WERI-Rb-1 (cell line): ENCODE measurements around the gene TRMT11.
A peak's percentile ranks its signal among the peaks of the same experiment; 100 is the strongest.

ENCODE experiments used
- DNase-seq: peaks from one replicate; pipeline ENCODE4 v3.0.0-alpha.2; 2020
- H3K27ac ChIP-seq: fragments of 250-450 bp; sonication (Bioruptor Pico); 2 replicates; pipeline ENCODE4 v1.5.1; 2020; ENCODE audit warnings: mild to moderate bottlenecking, moderate library complexity
- H3K27me3 ChIP-seq: fragments of 250-450 bp; sonication (Bioruptor Pico); 2 replicates; pipeline ENCODE4 v1.5.1; 2021; ENCODE audit warnings: mild to moderate bottlenecking, low read depth, moderate library complexity; ENCODE audit not compliant: insufficient read depth, severe bottlenecking
- H3K36me3 ChIP-seq: fragments of 250-450 bp; sonication (Bioruptor Pico); 2 replicates; pipeline ENCODE4 v1.5.1; 2020; ENCODE audit warnings: mild to moderate bottlenecking, moderate library complexity
- H3K4me3 ChIP-seq: 2 replicates; pipeline ENCODE4 v1.5.1; 2011; ENCODE audit warnings: low read depth, mild to moderate bottlenecking, control low read depth, low read length
- H3K9me3 ChIP-seq: fragments of 250-450 bp; sonication (Bioruptor Pico); 2 replicates; pipeline ENCODE4 v1.5.1; 2021; ENCODE audit warnings: mild to moderate bottlenecking, moderate library complexity; ENCODE audit not compliant: severe bottlenecking
- CTCF ChIP-seq: IDR thresholded peaks from 2 replicates; pipeline ENCODE4 v1.5.1; 2011; ENCODE audit warnings: low read depth, mild to moderate bottlenecking, control low read depth, inconsistent platforms, low read length

The TRMT11 gene

GRCh38 chr6:126026001-126026400 is 39.7 kb downstream of the TRMT11 start:
- TF ChIP-seq CTCF = no peak
- DNase-seq = no peak
- peaks cover 31% of the 10 kb centered on the region for H3K36me3 ChIP-seq
- no peak overlapping the region for H3K4me3 ChIP-seq
- no peaks in the 10 kb centered on the region for H3K27me3 ChIP-seq
- no peak overlapping the region for H3K27ac ChIP-seq
- H3K9me3 ChIP-seq = no peaks in the 10 kb centered on the region

- H3K36me3 ChIP-seq = peaks cover 17% of the 10 kb centered on the region
- no peaks in the 10 kb centered on the region for H3K9me3 ChIP-seq
- no peak overlapping the region for H3K27ac ChIP-seq
- no peak overlapping the region for H3K4me3 ChIP-seq
- no peak for DNase-seq
- no peaks in the 10 kb centered on the region for H3K27me3 ChIP-seq
- TF ChIP-seq CTCF = no peak
These were observed 41.3 kb downstream of the TRMT11 start for GRCh38 chr6:126027601-126028000.

GRCh38 chr6:126030045-126030444 is 43.7 kb downstream of the TRMT11 start:
- DNase-seq = no peak
- Histone ChIP-seq H3K27me3 (no peaks in the 10 kb centered on the region), H3K36me3 (peaks cover 5% of the 10 kb centered on the region), H3K27ac (no peak overlapping the region), H3K9me3 (no peaks in the 10 kb centered on the region), H3K4me3 (no peak overlapping the region)
- TF ChIP-seq CTCF = no peak

- H3K27ac ChIP-seq = no peak overlapping the region
- H3K36me3 ChIP-seq = peaks cover 3% of the 10 kb centered on the region; the same call in 1 of the 2 replicates
- H3K27me3 ChIP-seq = no peaks in the 10 kb centered on the region
- H3K9me3 ChIP-seq = no peaks in the 10 kb centered on the region
- H3K4me3 ChIP-seq = no peak overlapping the region
- peak; percentile 14 for DNase-seq
- TF ChIP-seq CTCF = peak; percentile 49
These were observed 47.4 kb downstream of the TRMT11 start for GRCh38 chr6:126033696-126034095.

- Histone ChIP-seq H3K9me3 (no peaks in the 10 kb centered on the region), H3K27me3 (no peaks in the 10 kb centered on the region), H3K27ac (no peak overlapping the region), H3K4me3 (no peak overlapping the region), H3K36me3 (peaks cover 6% of the 10 kb centered on the region)
- no peak for DNase-seq
- TF ChIP-seq CTCF = no peak
These were observed 48.3 kb downstream of the TRMT11 start for GRCh38 chr6:126034656-126035055.

- Histone ChIP-seq H3K27ac (no peak overlapping the region), H3K9me3 (no peaks in the 10 kb centered on the region), H3K36me3 (peaks cover 11% of the 10 kb centered on the region), H3K4me3 (no peak overlapping the region), H3K27me3 (no peaks in the 10 kb centered on the region)
- TF ChIP-seq CTCF = no peak
- DNase-seq = no peak
These were observed 49.4 kb downstream of the TRMT11 start for GRCh38 chr6:126035764-126036163.
